HCT116 (cell line): ENCODE data around the gene ITGA1. TPM values are rescaled to one million over a fixed set of nuclear protein-coding genes. Genes with fewer than 3 reads are reported as not detected.

Experiments
- ATAC-seq: fragments of 200-7000 bp; cut with Tn5 transposase; 2 replicates; pipeline ENCODE4 v1.9.1; 2020; ENCODE audit warnings: mild to moderate bottlenecking, moderate library complexity
- BruUV-seq: library from RNA; stranded (reverse); fragments of 400-500 nt; replicated peaks from 2 replicates; lab custom pipeline; 2021; lab: Mats Ljungman, UMichigan
- CTCF ChIA-PET: fragments of 300-600 bp; sonication (Branson Sonifier 250); formaldehyde crosslinking; loops from one replicate; lab custom pipeline; 2021; ENCODE audit warnings: antibody characterized with exemption; lab: Charles Lee
- POLR2A ChIA-PET: fragments of 300-600, 350-600 bp; sonication (Branson Sonifier 250); formaldehyde crosslinking; loops from one replicate; lab custom pipeline; 2021; ENCODE audit warnings: antibody characterized with exemption; lab: Charles Lee
- RAD21 ChIA-PET, 2 experiments: fragments of 300-600 bp; sonication (Branson Sonifier 250); formaldehyde crosslinking; loops; one replicate each; lab custom pipeline; 2023; ENCODE audit warnings: low total read pairs in 2 of 2; ENCODE audit not compliant: uncharacterized antibody in 2 of 2, unreplicated experiment in 2 of 2, low non-redundant PET in 1 of 2; lab: Charles Lee
- DNase-seq: peaks from one replicate; pipeline ENCODE4 v3.0.0-alpha.2; 2010; ENCODE audit warnings: low read depth, low spot score
- H2AFZ ChIP-seq: fragments of 200-600 bp; shearing (Covaris generic), sonication (generic); 2 replicates; pipeline ENCODE4 v1.6.1; 2017; ENCODE audit warnings: low read depth, mixed run types, mixed read lengths, antibody characterized with exemption, low read length; ENCODE audit not compliant: poor library complexity, severe bottlenecking
- H3K27ac ChIP-seq: 2 replicates; pipeline ENCODE4 v1.5.1; 2012; ENCODE audit warnings: low read depth, low read length
- H3K27me3 ChIP-seq: fragments of 200-600 bp; sonication (generic); 2 replicates; pipeline ENCODE4 v1.6.1; 2016; ENCODE audit warnings: mixed run types, low read length, mixed read lengths; ENCODE audit not compliant: insufficient read depth
- H3K36me3 ChIP-seq, 2 experiments: fragments of 200-500 bp in 1 of 2; fragments of 200-600 bp in 1 of 2; sonication (Bioruptor generic) in 1 of 2; sonication (generic) in 1 of 2; 2 replicates each; pipeline versions ENCODE4 v1.5.1 to v1.6.1; 2014 to 2016; ENCODE audit warnings: low read length in 2 of 2, inconsistent platforms in 1 of 2, mixed read lengths in 1 of 2, mixed run types in 1 of 2; ENCODE audit not compliant: insufficient read depth in 2 of 2, control insufficient read depth in 1 of 2
- H3K4me1 ChIP-seq, 2 experiments: fragments of 200-600 bp in 1 of 2; sonication (generic) in 1 of 2; 2 replicates each; pipeline versions ENCODE4 v1.5.1 to v1.6.1; 2012 to 2017; ENCODE audit warnings: low read length in 2 of 2, inconsistent platforms in 1 of 2, mild to moderate bottlenecking in 1 of 2, mixed read lengths in 1 of 2, mixed run types in 1 of 2, moderate library complexity in 1 of 2; ENCODE audit not compliant: insufficient read depth in 2 of 2, control insufficient read depth in 1 of 2
- H3K4me2 ChIP-seq: fragments of 200-600 bp; sonication (generic); 2 replicates; pipeline ENCODE4 v1.6.1; 2017; ENCODE audit warnings: mixed run types, low read length, mixed read lengths
- H3K4me3 ChIP-seq, 2 experiments: fragments of 200-600 bp in 1 of 2; sonication (generic) in 1 of 2; replicated peaks in 1 of 2; 2 replicates each; pipeline ENCODE4 v1.5.1; 2011 to 2016; ENCODE audit warnings: low read length in 2 of 2, control low read depth in 1 of 2, low read depth in 1 of 2, mild to moderate bottlenecking in 1 of 2, mixed read lengths in 1 of 2, mixed run types in 1 of 2
- H3K79me2 ChIP-seq: fragments of 200-600 bp; sonication (generic); 2 replicates; pipeline ENCODE4 v1.6.1; 2017; ENCODE audit warnings: mild to moderate bottlenecking, mixed run types, low read length, moderate library complexity, mixed read lengths; ENCODE audit not compliant: insufficient read depth
- H3K9ac ChIP-seq: fragments of 200-600 bp; sonication (generic); 2 replicates; pipeline ENCODE4 v1.6.1; 2016; ENCODE audit warnings: low read length, mixed read lengths
- H3K9me2 ChIP-seq: fragments of 200-600 bp; sonication (generic), shearing (Covaris generic); 2 replicates; pipeline ENCODE4 v1.6.1; 2017; ENCODE audit warnings: mixed run types, mild to moderate bottlenecking, moderate library complexity; ENCODE audit not compliant: insufficient read depth
- H3K9me3 ChIP-seq, 2 experiments: fragments of 200-500 bp in 1 of 2; fragments of 200-600 bp in 1 of 2; sonication (Bioruptor generic) in 1 of 2; sonication (generic) in 1 of 2; 2 replicates each; pipeline ENCODE4 v1.6.1; 2014 to 2017; ENCODE audit warnings: low read length in 2 of 2, mixed read lengths in 2 of 2, inconsistent platforms in 1 of 2, low read depth in 1 of 2, mild to moderate bottlenecking in 1 of 2, mixed run types in 1 of 2, moderate library complexity in 1 of 2; ENCODE audit not compliant: control insufficient read depth in 1 of 2, insufficient read depth in 1 of 2
- H4K20me1 ChIP-seq: fragments of 200-600 bp; sonication (generic), shearing (Covaris generic); 2 replicates; pipeline ENCODE4 v1.6.1; 2017; ENCODE audit warnings: mixed run types, mild to moderate bottlenecking, moderate library complexity; ENCODE audit not compliant: insufficient read depth
- CEBPB ChIP-seq: IDR thresholded peaks from 2 replicates; pipeline ENCODE4 v1.6.1; 2012; ENCODE audit warnings: low read depth
- ELF1 ChIP-seq: IDR thresholded peaks from 2 replicates; pipeline ENCODE4 v1.6.1; 2012; ENCODE audit warnings: low read depth, borderline replicate concordance
- EZH2 ChIP-seq: fragments of 200-600 bp; sonication (generic); IDR thresholded peaks from 2 replicates; pipeline ENCODE4 v1.6.1; 2017; ENCODE audit warnings: antibody characterized with exemption, mixed run types
- FOSL1 ChIP-seq: IDR thresholded peaks from 2 replicates; pipeline ENCODE4 v1.6.1; 2012; ENCODE audit warnings: low read depth
- POLR2A ChIP-seq: IDR thresholded peaks from 2 replicates; pipeline ENCODE4 v1.7.0; 2011; ENCODE audit warnings: borderline replicate concordance; ENCODE audit not compliant: insufficient read depth, insufficient read length; ENCODE audit errors: extremely low read depth
- POLR2AphosphoS5 ChIP-seq: IDR thresholded peaks from 2 replicates; pipeline ENCODE4 v1.6.1; 2011; ENCODE audit warnings: mild to moderate bottlenecking, low read depth, low read length, moderate library complexity
- RAD21 ChIP-seq: IDR thresholded peaks from 2 replicates; pipeline ENCODE4 v1.6.1; 2012; ENCODE audit warnings: low read depth, mild to moderate bottlenecking
- SIN3A ChIP-seq: IDR thresholded peaks from 2 replicates; pipeline ENCODE4 v1.6.1; 2012; ENCODE audit warnings: low read depth
- SP1 ChIP-seq: IDR thresholded peaks from 2 replicates; pipeline ENCODE4 v1.6.1; 2012; ENCODE audit warnings: low read depth
- SRF ChIP-seq: IDR thresholded peaks from 2 replicates; pipeline ENCODE4 v1.6.1; 2012; ENCODE audit warnings: low read depth
- TCF7L2 ChIP-seq: IDR thresholded peaks from 2 replicates; pipeline ENCODE4 v1.7.0; 2011; ENCODE audit warnings: borderline replicate concordance, inconsistent platforms; ENCODE audit not compliant: insufficient read depth, insufficient read length; ENCODE audit errors: extremely low read depth
- YY1 ChIP-seq: IDR thresholded peaks from 2 replicates; pipeline ENCODE4 v1.6.1; 2011; ENCODE audit warnings: low read length, low read depth, moderate library complexity, mild to moderate bottlenecking; ENCODE audit not compliant: insufficient replicate concordance; ENCODE audit errors: extremely low read depth
- ZNF274 ChIP-seq: fragments of 200-500 bp; sonication (Bioruptor generic); IDR thresholded peaks from 2 replicates; pipeline ENCODE4 v1.6.1; 2014; ENCODE audit warnings: mild to moderate bottlenecking, low read depth, low read length, inconsistent platforms
- intact Hi-C: fragments of 100-400 bp; cut with micrococcal nuclease; formaldehyde crosslinking; loops from 2 replicates; pipeline ENCODE4 v1.10.0; 2022
- total RNA-seq: library from RNA; stranded (reverse); gene quantifications from one replicate; pipeline ENCODE4 v1.2.1, GENCODE V29; 2021; ENCODE audit not compliant: unreplicated experiment
- TF ChIP-seq, protein P1 (sequence below): IDR thresholded peaks from 2 replicates; pipeline ENCODE4 v1.6.1; 2012
- TF ChIP-seq, protein P2 (sequence below): IDR thresholded peaks from 2 replicates; pipeline ENCODE4 v1.6.1; 2012; ENCODE audit warnings: low read depth
- TF ChIP-seq, protein P3 (sequence below): IDR thresholded peaks from 2 replicates; pipeline ENCODE4 v1.6.1; 2012
- TF ChIP-seq, protein P4 (sequence below), 3 experiments: fragments of 200-600 bp in 1 of 3; sonication (generic) in 1 of 3; IDR thresholded peaks in 2 of 3; conservative IDR thresholded peaks in 1 of 3; 2 replicates each; pipeline ENCODE4 v1.5.1; 2012 to 2017; ENCODE audit warnings: low read depth in 2 of 3, low read length in 2 of 3, antibody characterized with exemption in 1 of 3, borderline replicate concordance in 1 of 3, control low read depth in 1 of 3, mild to moderate bottlenecking in 1 of 3, mixed read lengths in 1 of 3, mixed run types in 1 of 3, moderate library complexity in 1 of 3; ENCODE audit not compliant: insufficient read depth in 1 of 3

Gene ITGA1
- total RNA-seq, 1 experiment from 2014 or later, result 1.8 TPM

DNA sequence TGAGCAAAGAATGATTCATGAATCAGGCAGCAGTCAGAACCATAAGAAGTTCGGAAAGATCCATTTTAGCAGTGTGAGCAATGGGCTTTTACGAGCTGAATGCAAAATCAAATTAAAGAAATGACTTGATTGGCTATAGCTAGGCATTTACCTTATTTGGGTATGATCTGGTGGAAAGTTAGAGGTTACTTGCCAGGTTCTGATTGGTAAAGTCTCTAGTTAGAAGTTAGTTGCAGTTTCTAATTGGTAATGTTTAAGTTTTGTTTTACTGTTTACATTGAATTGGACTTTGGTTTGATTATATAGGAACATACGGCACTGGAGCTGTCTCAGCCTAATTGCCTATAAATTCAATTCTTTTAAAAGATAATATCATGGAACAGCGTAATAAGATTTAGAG is 97.9 kb downstream of the ITGA1 start:
- no TSS peak for BruUV-seq
- Histone ChIP-seq H4K20me1 (no peaks in the 10 kb centered on the region), H3K27me3 (no peaks in the 10 kb centered on the region), H2AFZ (no peak overlapping the region), H3K36me3 (no peaks in the 10 kb centered on the region), H3K79me2 (no peaks in the 10 kb centered on the region), H3K9me3 (no peaks in the 10 kb centered on the region), H3K4me3 (no peak overlapping the region), H3K9me2 (no peaks in the 10 kb centered on the region), H3K4me2 (no peak overlapping the region), H3K9ac (no peak overlapping the region), H3K4me1 (no peaks in the 10 kb centered on the region), H3K27ac (no peak overlapping the region)
- ChIA-PET CTCF (interaction anchor here (1.9 kb wide), 1 partner anchor 30 kb away, joined by 5 read pairs; no protein-coding TSS in a partner anchor), RAD21 (no interaction called here), POLR2A (no interaction called here)
- DNase-seq (no peak), ATAC-seq (no peak)
- TF ChIP-seq, protein P1, sequence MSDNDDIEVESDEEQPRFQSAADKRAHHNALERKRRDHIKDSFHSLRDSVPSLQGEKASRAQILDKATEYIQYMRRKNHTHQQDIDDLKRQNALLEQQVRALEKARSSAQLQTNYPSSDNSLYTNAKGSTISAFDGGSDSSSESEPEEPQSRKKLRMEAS, result no peak
- no peak for TF ChIP-seq SRF
- no peak for TF ChIP-seq ELF1
- no peak for TF ChIP-seq SP1
- TF ChIP-seq POLR2AphosphoS5, result no peak
- TF ChIP-seq, protein P2, sequence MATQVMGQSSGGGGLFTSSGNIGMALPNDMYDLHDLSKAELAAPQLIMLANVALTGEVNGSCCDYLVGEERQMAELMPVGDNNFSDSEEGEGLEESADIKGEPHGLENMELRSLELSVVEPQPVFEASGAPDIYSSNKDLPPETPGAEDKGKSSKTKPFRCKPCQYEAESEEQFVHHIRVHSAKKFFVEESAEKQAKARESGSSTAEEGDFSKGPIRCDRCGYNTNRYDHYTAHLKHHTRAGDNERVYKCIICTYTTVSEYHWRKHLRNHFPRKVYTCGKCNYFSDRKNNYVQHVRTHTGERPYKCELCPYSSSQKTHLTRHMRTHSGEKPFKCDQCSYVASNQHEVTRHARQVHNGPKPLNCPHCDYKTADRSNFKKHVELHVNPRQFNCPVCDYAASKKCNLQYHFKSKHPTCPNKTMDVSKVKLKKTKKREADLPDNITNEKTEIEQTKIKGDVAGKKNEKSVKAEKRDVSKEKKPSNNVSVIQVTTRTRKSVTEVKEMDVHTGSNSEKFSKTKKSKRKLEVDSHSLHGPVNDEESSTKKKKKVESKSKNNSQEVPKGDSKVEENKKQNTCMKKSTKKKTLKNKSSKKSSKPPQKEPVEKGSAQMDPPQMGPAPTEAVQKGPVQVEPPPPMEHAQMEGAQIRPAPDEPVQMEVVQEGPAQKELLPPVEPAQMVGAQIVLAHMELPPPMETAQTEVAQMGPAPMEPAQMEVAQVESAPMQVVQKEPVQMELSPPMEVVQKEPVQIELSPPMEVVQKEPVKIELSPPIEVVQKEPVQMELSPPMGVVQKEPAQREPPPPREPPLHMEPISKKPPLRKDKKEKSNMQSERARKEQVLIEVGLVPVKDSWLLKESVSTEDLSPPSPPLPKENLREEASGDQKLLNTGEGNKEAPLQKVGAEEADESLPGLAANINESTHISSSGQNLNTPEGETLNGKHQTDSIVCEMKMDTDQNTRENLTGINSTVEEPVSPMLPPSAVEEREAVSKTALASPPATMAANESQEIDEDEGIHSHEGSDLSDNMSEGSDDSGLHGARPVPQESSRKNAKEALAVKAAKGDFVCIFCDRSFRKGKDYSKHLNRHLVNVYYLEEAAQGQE, result no peak
- no peak for TF ChIP-seq POLR2A
- TF ChIP-seq YY1, result no peak
- TF ChIP-seq, protein P3, sequence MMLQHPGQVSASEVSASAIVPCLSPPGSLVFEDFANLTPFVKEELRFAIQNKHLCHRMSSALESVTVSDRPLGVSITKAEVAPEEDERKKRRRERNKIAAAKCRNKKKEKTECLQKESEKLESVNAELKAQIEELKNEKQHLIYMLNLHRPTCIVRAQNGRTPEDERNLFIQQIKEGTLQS, result no peak
- TF ChIP-seq, protein P4, sequence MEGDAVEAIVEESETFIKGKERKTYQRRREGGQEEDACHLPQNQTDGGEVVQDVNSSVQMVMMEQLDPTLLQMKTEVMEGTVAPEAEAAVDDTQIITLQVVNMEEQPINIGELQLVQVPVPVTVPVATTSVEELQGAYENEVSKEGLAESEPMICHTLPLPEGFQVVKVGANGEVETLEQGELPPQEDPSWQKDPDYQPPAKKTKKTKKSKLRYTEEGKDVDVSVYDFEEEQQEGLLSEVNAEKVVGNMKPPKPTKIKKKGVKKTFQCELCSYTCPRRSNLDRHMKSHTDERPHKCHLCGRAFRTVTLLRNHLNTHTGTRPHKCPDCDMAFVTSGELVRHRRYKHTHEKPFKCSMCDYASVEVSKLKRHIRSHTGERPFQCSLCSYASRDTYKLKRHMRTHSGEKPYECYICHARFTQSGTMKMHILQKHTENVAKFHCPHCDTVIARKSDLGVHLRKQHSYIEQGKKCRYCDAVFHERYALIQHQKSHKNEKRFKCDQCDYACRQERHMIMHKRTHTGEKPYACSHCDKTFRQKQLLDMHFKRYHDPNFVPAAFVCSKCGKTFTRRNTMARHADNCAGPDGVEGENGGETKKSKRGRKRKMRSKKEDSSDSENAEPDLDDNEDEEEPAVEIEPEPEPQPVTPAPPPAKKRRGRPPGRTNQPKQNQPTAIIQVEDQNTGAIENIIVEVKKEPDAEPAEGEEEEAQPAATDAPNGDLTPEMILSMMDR (IDR thresholded peaks at IDR 0.05 in 2 of 3, conservative IDR thresholded peaks at IDR 0.05 in 1 of 3; ENCODE audit: borderline replicate concordance in 1 of 3, insufficient read depth in 1 of 3, low read depth in 2 of 3, low read length in 2 of 3), result no peak
- TF ChIP-seq FOSL1, result no peak
- TF ChIP-seq CEBPB, result no peak
- no peak for TF ChIP-seq EZH2
- TF ChIP-seq SIN3A, result no peak
- TF ChIP-seq TCF7L2, result no peak
- no peak for TF ChIP-seq RAD21
- no peak for TF ChIP-seq ZNF274
- intact Hi-C loops, result no loop called here
